ENCODE data around the gene CCDC87.

GRCh38 chr11:66603072-66603471 is 10.2 kb upstream of the CCDC87 start:
- TF ChIP-seq POLR2A (IDR thresholded peaks at IDR 0.05), result no peak
- no peak for TF ChIP-seq CTCF (IDR thresholded peaks at IDR 0.05)

Data from lower leg skin (tissue), 3 donors.